Upper lobe of left lung (tissue), 4 donors: ENCODE results near the gene PEX10.

Experiments used
- POLR2AphosphoS5 ChIP-seq, 2 donors: sonication (generic); formaldehyde crosslinking; IDR thresholded peaks; one replicate each; pipeline ENCODE4 v1.5.1; 2017; ENCODE audit warnings: antibody characterized with exemption in 2 of 2
- TF ChIP-seq, protein P1 (sequence below), 6 experiments: fragments of 450-650 bp in 4 of 6; fragments of 200-600 bp in 2 of 6; sonication (generic) in 2 of 6; IDR thresholded peaks; one replicate each; pipeline ENCODE4 v1.5.1; 2016 to 2019; ENCODE audit warnings: antibody characterized with exemption in 6 of 6

DNA sequence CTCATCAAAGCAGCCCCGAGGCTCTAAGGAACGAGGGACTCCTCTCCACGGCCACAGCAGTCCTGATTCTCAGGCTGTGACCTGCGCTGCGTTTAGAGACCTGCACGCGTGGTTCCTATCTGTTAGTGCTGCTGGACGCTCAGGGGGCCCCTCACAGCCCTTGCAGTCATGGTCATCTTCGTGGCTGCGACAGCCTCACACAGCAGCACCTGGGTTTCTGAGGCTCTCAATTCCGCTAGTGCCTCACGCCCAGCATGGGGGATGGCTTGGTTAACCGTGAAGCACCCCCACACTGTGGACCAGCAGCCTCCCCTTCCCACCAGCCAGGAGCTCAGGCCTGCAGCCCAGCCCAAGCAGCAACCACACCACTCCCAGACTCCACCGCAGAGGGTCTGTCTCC is 28.8 kb downstream of the PEX10 start:
- TF ChIP-seq, protein P1, sequence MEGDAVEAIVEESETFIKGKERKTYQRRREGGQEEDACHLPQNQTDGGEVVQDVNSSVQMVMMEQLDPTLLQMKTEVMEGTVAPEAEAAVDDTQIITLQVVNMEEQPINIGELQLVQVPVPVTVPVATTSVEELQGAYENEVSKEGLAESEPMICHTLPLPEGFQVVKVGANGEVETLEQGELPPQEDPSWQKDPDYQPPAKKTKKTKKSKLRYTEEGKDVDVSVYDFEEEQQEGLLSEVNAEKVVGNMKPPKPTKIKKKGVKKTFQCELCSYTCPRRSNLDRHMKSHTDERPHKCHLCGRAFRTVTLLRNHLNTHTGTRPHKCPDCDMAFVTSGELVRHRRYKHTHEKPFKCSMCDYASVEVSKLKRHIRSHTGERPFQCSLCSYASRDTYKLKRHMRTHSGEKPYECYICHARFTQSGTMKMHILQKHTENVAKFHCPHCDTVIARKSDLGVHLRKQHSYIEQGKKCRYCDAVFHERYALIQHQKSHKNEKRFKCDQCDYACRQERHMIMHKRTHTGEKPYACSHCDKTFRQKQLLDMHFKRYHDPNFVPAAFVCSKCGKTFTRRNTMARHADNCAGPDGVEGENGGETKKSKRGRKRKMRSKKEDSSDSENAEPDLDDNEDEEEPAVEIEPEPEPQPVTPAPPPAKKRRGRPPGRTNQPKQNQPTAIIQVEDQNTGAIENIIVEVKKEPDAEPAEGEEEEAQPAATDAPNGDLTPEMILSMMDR (IDR thresholded peaks at IDR 0.05): no peak
- TF ChIP-seq POLR2AphosphoS5 (IDR thresholded peaks at IDR 0.05): no peak
